GM19463 (cell line): Measurements from ENCODE around the gene CRYBB3.
"Not testable (repeated sequence)": the region's sequence is repeated elsewhere in the genome, so short reads cannot be mapped to it uniquely, and the experiment has no call there.

Experiments used
- ATAC-seq: cut with Tn5 transposase; IDR thresholded peaks from one replicate; pipeline ENCODE4 v1.9.1; 2021; ENCODE audit warnings: mild to moderate bottlenecking, moderate library complexity; ENCODE audit not compliant: unreplicated experiment

The CRYBB3 gene

DNA sequence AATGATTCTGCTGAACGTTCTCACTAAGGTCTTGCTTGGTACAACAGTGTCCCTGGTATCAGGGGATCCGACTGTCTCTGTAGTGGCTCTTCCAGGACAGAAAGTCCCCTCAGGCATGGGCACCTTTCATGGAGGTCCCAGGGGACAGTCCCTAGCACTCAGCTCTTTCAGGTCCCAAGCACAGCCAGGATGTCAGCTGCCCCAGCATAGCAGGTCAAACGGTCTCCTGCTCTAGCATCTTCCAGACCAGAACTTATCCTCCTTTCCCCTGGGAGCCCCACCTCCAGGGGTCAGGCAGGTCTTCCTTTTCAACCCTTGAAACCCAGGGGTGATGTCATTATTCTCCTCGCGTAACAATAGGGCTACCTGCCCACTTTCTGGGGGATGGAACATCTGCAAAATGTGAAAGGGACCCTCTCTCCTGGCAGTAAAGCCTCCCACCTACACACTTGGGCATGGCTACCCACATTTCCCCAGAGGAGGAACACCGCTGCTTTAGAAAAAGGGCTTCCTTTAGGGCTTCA is 24.7 kb upstream of the CRYBB3 start:
- no peak for ATAC-seq

DNA sequence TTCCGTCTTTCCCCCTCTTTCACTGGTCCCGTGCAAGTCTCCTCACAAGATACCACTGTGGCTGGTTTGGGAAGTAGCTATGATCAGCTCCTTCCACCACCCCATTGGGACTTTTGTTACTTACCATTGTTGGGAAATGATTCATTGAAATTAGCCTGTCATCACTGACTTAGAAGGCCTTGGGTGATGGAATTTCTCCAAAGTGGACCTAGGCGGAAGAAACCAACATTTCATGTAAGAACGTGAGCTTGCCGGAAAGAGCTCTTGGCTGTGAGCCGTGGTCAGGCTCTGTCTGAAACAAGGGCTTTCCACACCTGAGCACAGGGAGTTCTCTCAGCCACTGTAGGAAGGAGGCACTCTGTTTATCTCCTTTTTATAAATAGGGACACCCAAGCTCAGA is 23.5 kb upstream of the CRYBB3 start:
- ATAC-seq = no peak

DNA sequence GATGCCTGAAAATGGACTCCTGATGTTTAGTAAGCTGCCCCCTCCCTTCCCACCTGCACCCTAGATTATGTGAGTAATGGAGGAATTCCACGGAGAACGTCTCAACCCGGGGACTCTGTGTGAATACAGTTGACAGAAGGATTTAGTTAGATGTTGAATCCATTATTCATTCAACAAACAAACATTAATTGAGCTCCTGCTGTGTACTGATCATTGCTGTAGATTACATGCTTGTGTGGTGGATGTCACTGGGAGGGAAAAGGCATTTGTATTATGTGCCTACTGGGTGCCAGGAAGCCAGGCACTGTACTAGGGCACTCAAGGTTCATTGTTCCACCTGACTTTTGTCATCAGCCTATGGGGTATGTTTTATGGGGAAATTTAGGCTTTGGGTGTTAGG is 22.9 kb upstream of the CRYBB3 start:
- ATAC-seq = no peak

DNA sequence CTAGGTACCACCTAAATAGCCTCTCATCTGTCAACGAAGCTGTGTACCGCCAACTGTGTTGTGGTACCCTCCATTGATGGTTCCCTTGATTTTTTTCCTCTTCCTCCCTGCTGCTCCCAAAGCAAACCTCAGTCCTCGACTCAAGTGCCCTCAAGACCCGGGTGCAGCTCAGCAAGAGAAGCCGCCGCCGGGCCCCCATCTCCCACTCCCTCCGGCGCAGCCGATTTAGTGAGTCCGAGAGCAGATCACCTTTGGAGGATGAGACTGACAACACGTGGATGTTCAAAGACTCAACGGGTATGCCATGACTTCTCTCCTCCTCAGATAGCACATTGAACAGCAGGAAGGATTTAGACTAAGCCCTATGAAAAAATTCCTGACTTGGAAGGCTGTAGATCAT is 22.4 kb upstream of the CRYBB3 start:
- ATAC-seq = no peak

DNA sequence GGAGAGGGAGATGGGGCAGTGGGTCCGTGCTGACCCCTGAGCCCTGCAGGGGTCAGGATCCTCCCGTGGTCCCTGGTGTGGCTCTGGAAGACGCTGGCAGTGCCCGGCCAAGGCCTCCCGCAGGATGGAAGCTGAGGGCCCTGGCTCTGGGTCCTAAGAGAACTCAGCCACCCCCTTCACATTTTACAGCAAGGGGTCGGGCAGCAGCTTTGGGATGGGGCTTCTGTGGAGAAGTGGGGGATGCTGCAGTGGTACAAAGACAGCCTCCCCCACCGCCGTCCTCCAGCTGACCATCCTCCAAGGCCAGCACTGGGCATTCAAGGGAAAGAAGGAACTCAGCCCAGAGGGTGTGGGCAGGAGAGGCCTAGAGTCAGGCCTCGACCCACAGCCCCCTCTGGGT is 21.8 kb upstream of the CRYBB3 start:
- no peak for ATAC-seq

DNA sequence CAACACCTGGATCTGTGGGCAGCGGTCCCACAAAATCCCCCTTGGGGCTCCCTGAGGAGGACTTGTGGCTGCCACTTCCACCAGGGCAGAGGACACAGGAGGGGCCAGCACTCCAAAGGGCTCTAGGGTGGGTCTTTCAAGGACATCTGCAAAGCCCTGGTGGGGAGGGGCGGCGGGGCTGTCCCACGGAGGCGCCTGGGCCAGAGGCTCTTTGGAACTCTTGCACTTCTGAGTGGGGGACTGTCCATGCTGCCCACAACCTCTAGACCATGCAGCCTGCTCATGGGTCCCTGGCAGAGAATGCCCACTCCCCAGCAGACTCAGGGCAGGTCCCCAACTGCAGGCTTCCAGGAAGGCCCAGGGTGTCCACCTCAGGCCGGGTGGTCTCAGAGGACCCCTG is 21.3 kb upstream of the CRYBB3 start:
- not testable (repeated sequence) for ATAC-seq

DNA sequence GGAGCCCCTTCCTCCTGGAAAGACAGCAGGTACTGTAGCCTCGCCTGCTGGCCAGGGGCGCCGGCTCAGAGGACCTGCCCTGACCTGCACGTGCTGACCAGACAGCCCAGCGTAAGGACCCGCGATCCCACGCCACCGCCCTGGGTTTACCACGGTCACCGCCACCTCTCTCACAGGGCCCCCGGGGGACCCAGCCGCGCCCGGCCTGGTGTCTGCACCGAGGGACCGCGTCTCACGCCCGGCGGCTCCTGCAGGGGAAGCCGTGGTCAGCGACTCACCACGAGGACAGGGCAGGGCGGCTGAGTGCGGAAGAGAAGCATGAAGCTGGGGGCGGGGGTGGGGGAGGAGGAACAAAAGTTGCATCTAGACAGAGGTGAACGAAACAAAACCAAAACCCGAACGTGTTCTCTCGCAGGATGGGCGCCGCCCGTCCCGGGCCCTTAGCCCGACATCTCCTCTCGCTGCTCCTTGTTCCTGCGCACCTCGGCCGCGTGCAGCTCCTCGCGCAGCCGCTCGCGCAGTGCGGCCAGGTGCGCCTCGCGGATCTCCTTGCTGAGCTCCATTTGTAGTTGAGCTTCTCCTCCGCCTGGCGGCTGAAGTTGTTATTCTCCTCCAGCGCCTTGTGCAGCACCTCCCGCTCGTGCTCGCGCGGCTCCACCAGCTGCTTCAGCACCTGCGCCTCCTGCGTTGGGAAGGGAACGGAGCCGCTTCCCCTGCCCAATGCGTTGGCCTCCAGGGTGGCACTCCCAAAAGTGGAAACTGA is 20.6 kb upstream of the CRYBB3 start:
- not testable (repeated sequence) for ATAC-seq

DNA sequence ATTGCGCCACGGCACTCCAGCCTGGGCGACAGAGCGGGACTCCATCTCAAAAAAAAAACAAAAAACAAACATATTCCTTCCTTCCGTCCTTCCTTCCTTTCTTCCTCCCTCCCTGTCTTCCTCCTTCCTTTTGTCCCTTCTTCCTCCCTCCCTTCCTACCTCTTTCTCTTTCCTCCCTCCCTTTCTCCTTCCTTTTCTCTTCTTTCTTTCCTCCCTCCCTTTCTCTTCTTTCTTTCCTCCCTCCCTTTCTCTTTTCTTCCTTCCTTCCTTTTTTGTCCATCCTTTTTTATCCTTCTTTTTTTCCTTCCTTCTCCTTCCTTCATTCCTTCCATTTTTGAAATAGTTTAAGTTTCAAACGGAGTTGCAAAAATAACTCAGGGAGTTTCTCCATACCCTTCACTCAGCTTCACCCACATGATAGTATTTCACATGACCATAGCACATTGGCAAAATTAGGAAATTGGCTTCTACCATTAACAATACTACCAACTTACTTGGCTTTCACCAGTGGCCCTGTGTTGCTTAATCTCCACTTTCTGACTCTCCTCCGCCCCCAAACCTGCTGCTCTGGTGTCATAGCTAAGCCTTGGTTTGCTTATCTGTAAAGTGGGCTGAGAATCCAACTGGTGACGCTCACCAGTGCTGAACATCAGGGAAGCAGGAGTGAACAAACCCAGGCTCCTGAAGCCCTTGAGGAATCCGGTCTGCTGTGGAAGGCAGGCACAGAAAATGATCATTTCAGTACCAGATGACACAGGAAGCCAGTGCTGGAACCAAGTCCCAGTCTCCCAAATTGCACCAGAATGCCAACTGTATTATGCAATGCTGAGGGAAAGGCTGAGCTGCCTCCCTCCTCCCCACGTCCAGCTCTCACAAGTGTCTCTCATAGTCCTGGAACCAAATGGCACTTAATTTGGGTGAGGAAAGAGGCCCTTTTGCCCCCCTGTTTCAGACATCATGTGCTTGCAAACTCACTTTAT is 17.2 kb upstream of the CRYBB3 start:
- no peak for ATAC-seq

DNA sequence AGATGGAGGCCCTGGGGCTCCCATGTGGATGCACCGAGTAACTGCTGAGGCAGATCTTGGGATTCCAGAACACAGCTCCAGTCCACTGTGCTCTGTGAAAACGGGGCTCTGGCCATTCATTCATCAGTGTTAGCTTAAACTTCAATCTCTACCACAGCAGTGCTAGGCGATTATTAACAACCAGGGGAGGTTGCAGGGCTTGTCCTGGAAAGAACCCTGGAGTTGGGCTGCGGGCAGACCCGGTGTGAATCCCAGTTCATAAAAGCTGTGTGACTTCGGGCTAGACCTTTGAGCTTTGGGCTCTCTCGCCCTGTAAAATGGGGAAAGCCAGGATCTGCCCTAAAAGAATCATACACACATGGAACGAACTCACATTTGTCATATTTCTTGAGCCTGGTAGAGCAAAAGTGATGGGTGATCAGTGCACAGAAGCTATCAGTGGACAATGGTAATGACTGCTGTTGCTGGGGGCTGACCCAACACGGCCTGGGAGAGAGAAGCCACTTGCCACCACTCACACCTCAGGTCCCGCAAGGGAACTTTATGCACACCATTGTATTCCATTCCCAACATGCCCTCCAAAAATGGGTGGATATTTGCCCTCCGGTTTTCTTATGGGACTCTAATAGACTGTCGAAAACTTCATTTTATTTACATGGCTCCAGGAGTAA is 15.6 kb upstream of the CRYBB3 start:
- no peak for ATAC-seq

DNA sequence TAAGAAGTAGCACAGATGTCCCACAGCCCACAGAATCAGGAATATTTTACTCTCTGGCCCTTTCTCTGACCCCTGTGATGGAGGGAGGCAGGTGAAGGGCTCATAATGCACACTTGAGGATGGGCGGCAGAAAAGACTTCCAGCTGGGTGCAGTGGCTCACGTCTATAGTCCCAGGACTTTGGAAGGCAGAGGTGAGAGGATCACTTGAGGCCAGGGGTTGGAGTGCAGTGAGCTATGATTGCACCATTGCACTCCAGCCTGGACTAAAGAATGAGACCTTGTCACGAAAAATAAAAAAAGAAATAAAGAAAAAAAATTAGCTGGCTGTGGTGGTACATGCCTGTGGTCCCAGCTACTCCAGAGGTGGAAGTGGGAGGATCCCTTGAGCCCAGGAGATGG is 13.5 kb upstream of the CRYBB3 start:
- ATAC-seq = no peak

DNA sequence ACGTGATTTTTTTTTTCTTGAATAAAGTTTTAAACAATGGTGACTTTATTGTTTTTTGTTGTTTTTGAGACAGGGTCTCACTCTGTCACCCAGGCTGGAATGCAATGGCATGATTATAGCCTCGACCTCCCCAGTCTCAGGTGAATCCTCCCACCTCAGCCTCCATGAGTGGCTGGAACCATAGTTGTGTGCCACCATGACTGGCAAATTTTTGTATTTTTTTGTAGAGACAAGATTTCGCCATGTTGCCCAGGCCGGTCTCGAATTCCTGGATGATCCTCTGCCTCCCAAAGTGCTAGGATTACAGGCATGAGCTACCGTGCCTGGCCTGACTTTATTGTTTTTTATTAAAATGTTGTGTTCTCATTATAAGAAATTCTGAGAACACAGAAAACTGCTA is 12.2 kb upstream of the CRYBB3 start:
- ATAC-seq = no peak

DNA sequence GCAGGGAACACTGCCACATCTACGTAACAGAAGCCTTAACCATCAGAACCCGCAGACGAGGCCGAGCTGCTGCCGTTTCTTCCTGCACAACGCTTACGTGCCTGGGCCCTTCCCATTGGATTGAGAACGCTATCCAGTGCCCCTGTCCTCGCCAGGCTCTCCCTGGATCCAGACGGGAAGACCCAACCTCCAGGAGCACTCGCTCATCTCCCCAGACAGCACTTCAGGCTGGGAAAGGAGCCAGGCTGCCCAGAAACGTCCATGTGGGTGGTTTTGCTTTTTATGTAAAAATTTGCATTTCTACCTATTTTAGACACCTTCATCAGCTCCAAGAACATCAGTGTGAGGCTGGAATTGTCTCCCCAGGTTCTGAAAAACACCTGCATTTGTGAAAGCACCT is 7.3 kb upstream of the CRYBB3 start:
- ATAC-seq = no peak

DNA sequence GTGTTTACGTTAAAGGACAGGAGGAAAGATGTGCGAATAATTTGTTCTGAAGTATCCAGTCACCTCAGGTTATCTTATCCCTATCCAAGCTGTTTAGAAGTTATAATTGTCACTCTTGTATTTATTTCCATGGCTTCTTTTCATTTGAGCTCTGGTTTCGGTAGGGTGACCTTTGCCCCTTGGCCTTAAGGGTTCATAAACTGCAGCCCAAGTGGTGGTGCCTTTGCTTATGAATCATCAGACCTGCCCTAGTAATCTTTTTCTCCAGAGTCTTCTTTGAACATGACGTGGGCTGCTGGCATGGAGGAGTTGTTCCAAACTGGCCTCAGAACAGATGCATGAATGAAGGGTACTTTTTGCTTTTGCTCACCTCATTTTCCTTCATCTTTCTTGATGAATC is 6.5 kb upstream of the CRYBB3 start:
- no peak for ATAC-seq

DNA sequence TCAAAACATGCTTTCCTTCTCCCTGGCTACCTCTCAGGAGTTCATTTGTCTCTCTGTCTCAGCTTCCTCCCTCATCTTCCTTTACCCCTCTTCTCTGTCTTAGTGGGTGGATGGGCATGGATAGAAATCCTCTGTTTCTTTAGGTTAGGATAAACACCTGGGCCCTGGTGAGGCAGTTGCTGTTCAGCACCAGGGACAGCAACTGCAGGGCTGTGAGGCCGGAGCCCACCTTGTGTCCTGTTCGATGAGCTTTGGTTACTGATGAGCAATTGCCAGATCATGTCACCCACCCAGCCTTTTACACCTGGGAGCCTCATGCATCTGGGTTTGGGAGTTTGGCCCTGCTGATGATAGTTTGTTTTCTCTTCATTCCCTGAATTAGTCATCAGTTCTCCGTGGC is 6.1 kb upstream of the CRYBB3 start:
- ATAC-seq = no peak

DNA sequence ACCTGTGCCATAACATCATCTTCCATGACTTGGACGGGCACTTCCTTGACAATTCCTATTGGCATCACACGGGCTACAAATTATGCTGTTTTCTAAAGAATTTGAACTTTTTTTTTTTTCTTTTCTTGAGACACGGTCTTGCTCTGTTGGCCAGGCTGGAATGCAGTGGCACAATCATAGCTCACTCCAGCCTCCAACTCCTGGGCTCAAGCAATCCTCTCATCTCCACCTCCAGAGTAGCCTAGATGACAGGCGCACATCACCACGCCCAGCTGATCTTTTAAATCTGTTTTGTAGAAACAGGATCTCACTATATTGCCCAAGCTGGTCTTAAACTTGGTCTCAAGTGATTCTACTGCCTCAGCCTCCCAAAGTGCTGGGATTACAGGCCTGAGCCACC is 3.3 kb upstream of the CRYBB3 start:
- ATAC-seq = no peak

DNA sequence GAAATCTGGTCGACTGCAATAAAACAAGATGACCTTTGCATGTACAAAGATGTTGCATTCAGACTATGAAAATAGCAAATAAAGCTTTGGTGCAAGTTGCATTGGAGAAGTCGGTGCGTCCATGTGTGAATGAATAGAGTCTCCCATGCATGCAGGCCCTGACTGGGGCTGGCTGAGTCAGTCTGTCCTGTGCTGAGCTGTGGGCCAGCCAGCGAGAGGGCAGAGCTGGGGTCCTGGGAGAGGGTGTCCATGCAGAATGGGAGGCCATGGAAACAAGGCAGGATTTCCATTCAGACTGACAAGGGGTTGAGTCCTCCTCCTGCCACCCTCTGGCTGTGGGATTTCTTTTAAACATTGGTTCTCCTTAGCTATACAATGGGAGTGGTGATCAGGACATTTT is 2.3 kb upstream of the CRYBB3 start:
- no peak for ATAC-seq

DNA sequence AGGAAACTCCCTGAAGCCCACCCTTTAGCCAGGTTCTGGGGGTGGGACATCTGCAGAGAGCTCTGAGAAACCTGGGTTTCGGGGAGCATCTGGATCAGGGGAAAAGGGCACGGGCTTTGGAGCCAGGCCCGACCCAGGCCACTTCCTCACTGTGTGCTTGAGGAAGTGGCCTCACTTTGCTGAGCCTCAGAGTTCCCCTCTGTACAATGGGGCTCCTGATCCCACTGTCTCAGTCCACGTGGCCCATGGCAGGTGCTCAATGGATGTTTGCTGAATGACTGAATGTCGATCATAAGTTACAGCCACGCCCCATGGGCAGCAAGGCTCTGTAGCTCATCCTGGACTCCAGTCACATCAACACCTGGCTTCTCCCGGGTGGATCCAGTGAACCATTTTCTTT is 1.3 kb downstream of the CRYBB3 start:
- ATAC-seq = no peak

DNA sequence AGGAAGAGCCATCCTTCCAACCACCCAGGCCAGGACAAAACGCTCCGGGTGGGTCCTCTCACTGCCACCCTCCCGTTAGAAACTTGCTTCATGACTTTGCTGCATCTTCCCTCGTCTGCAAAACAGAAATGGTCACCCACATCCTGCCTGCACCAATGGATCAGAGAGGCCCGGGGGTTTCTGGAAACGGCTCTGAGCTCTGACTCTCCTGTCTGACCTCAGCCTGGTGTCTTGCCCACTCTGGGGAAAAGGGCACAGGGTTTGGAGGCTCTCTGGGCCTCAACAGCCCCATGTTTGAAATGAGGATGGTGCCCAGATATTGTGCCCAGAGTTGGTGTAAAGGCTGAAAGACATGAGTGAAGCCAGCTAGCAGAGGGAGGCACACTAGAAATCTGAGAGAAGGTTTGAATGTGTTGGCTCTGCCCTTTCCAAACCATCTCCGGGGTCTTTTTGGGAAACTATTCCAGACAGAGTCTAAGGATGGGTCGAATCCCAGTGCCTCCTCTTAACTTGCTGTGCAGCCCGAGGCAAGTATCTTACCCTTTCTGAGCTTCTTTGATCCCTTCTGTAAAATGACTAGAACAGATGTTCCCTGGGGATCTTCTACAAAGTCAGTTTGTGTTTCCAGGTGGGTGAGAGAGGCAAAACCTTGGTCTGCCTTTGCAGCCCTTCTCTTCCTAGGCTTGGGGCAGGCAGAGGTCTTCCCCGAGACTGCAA is 2.1 kb downstream of the CRYBB3 start:
- no peak for ATAC-seq

DNA sequence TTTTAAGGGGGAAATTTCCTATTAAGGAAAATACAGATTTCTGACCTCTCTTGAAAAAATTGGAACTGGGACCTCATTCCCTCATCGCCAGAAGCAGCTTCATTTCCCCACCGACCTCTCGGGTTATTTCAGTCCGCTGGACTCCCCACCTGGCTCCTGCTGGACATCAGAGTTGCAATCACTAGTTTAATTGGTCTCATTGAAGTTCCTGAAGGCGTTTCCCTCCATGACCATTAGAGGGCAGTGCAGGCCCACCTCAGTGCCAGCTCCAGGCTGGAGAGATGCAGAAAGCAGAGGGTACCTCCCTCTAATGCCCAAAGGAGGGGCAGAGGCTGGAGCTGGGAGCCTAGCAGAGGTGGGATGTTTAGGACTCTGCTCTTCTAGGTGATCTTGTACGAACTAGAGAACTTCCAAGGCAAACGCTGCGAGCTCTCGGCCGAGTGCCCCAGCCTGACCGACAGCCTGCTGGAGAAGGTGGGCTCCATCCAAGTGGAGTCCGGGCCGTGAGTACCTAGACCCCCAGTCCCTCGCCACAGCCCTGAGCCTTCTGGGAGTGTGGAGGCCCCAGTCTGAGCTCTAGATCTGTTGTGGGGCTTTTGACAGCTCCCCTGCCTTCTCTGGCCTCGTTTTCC is 2.7 kb downstream of the CRYBB3 start:
- ATAC-seq = no peak

DNA sequence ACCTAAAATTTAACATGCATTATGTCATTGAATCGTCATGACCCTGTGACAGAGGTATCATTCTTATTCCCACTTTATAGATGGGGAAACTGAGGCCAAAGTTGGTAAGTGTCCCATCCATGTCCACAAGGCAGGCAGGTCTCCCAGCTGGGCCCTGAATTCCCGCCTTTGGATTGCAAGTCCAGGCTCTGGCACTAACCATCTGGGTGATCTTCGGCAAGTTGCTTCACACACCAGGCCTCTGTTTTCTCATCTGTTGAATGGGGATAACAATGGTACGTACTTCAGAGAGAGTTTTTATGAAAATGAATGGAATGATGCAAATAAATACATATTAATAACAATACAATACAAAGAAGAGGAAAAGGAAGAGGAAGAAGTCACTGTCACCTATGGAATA is 3.4 kb downstream of the CRYBB3 start:
- no peak for ATAC-seq
